Activated naive CD8-positive, alpha-beta T cell (primary cell): ENCODE results near the gene BEAN1.
"Not testable (repeated sequence)": the region's sequence is repeated elsewhere in the genome, so short reads cannot be mapped to it uniquely, and the experiment has no call there.

Experiments
- H3K27ac Mint-ChIP-seq: one replicate; pipeline ENCODE4 v1.8.0; 2021; ENCODE audit warnings: mixed read lengths
- H3K27me3 Mint-ChIP-seq: one replicate; pipeline ENCODE4 v1.8.0; 2021; ENCODE audit warnings: mixed read lengths
- H3K36me3 Mint-ChIP-seq: one replicate; pipeline ENCODE4 v1.8.0; 2021; ENCODE audit warnings: mixed read lengths
- H3K4me1 Mint-ChIP-seq: one replicate; pipeline ENCODE4 v1.8.0; 2021; ENCODE audit warnings: low read depth, mixed read lengths
- H3K4me3 Mint-ChIP-seq: one replicate; pipeline ENCODE4 v1.8.0; 2021; ENCODE audit warnings: mild to moderate bottlenecking, mixed read lengths
- H3K9me3 Mint-ChIP-seq: one replicate; pipeline ENCODE4 v1.8.0; 2021; ENCODE audit warnings: low read depth, mixed read lengths

BEAN1 gene

DNA sequence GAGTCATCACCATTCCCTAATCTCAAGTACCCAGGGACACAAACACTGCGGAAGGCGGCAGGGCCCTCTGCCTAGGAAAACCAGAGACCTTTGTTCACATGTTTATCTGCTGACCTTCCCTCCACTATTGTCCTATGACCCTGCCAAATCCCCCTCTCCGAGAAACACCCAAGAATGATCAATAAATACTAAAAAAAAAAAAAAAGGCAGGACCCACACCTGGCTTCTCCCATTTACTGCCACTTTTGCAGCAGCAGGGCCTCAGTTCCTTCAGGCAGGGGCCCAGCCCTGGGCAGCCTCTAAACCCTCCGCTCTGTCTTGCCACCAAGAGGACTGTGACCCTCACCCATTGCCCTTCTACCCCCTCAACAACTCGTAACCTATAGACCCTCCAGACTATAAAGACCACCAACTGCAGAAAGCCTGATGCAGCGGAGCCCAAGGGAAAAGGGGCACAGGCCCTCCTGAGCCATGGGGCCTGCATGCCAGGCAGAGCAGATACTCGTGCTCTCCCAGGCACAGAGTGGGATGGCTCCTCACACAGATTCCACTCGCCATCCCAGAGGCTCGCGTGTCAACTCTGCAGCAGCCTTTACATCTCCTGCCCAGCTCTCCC lies 88.0 kb downstream of the BEAN1 start:
- Mint-ChIP-seq H3K4me1 (peaks cover 48% of the 10 kb centered on the region), H3K27ac (peak overlapping the region; percentile 46), H3K4me3 (peak overlapping the region; percentile 38)
- H3K36me3 Mint-ChIP-seq, H3K9me3 Mint-ChIP-seq, H3K27me3 Mint-ChIP-seq: not testable (repeated sequence)

GRCh38 chr16:66515596-66516508 lies 88.8 kb downstream of the BEAN1 start:
- Mint-ChIP-seq H3K4me3 (peak overlapping the region; percentile 78), H3K36me3 (peaks cover 2% of the 10 kb centered on the region), H3K27ac (peak overlapping the region; percentile 95), H3K4me1 (peaks cover 56% of the 10 kb centered on the region), H3K27me3 (no peaks in the 10 kb centered on the region), H3K9me3 (no peaks in the 10 kb centered on the region)

GRCh38 chr16:66516509-66516807 lies 89.4 kb downstream of the BEAN1 start:
- peak overlapping the region; percentile 95 for H3K27ac Mint-ChIP-seq
- peak overlapping the region; percentile 78 for H3K4me3 Mint-ChIP-seq
- peaks cover 2% of the 10 kb centered on the region for H3K36me3 Mint-ChIP-seq
- H3K4me1 Mint-ChIP-seq: peaks cover 62% of the 10 kb centered on the region
- H3K27me3 Mint-ChIP-seq: no peaks in the 10 kb centered on the region
- no peaks in the 10 kb centered on the region for H3K9me3 Mint-ChIP-seq

DNA sequence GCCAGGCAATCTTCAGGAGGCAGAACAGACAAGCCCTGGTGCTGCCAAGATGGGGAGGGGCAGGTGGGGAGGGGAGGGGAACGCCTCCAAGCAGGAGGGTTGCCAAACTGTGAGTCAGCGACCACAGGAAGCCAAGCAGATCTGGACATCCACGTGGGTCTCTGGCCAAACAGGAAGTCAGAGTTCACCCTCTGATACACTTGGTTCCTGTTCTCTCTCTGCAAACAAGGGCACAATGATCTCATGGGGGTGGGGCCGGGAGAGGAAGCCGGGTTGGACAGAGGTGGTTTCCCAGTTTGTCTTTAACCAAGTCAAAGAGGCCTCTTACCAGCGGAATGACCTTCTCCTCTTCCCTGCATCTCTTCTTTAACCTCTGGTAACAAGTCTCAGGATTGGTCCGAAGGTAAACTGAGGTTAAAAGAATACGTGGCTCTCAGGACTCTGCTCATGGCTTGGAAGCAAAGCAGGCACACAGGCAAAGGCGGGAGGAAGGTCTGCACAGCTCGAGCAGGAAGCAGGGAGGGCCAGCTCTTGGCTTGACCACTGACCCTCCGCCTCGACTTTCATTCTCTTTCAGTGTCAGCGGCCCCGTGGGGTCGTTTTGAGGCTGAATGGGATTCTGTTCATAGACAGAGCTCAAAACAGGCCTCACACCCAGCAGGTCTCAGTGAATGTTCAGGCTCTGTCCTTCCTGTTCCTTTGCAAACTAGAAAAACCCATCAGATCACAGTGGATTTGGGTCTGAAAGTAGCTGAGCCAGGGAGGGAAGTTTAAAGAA lies 89.9 kb downstream of the BEAN1 start:
- H3K4me3 Mint-ChIP-seq: peak overlapping the region; percentile 78
- no peaks in the 10 kb centered on the region for H3K9me3 Mint-ChIP-seq
- peak overlapping the region; percentile 95 for H3K27ac Mint-ChIP-seq
- H3K27me3 Mint-ChIP-seq: no peaks in the 10 kb centered on the region
- H3K4me1 Mint-ChIP-seq: peaks cover 65% of the 10 kb centered on the region
- no peaks in the 10 kb centered on the region for H3K36me3 Mint-ChIP-seq

DNA sequence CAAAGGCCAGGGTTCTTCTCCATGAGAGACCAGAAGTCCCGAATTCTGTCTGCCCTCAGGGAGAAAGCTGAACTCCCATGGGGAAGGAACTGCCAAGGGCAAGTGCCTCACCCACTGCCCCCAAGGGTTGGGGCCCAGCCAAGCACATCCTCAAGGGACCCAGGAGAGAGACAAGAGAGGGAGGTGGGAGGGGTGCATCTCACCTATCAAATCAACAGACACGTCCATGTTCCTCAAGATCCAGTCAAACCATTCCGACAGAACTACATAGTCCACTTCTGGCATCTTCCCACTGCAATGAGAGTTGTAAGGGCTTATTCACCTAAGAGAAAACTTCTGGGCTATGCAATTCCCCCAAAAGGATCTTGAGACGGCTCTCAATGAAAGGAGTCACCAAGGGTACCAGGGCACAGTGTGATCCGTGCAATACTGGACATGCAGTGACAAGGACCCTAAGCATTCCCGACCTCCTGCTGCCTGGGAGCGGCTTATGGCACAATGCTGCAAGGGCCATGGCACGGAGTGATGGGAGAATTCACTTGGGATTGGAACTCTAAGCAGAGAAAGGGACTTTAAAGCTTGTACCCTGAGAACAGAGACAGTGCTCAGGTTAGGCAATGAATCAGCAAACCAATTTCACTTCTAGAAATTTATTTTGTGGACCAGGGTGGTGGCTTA lies 90.6 kb downstream of the BEAN1 start:
- Mint-ChIP-seq H3K36me3 (no peaks in the 10 kb centered on the region), H3K27me3 (no peaks in the 10 kb centered on the region), H3K9me3 (no peaks in the 10 kb centered on the region), H3K4me1 (peaks cover 70% of the 10 kb centered on the region), H3K27ac (peak overlapping the region; percentile 95), H3K4me3 (peak overlapping the region; percentile 78)

DNA sequence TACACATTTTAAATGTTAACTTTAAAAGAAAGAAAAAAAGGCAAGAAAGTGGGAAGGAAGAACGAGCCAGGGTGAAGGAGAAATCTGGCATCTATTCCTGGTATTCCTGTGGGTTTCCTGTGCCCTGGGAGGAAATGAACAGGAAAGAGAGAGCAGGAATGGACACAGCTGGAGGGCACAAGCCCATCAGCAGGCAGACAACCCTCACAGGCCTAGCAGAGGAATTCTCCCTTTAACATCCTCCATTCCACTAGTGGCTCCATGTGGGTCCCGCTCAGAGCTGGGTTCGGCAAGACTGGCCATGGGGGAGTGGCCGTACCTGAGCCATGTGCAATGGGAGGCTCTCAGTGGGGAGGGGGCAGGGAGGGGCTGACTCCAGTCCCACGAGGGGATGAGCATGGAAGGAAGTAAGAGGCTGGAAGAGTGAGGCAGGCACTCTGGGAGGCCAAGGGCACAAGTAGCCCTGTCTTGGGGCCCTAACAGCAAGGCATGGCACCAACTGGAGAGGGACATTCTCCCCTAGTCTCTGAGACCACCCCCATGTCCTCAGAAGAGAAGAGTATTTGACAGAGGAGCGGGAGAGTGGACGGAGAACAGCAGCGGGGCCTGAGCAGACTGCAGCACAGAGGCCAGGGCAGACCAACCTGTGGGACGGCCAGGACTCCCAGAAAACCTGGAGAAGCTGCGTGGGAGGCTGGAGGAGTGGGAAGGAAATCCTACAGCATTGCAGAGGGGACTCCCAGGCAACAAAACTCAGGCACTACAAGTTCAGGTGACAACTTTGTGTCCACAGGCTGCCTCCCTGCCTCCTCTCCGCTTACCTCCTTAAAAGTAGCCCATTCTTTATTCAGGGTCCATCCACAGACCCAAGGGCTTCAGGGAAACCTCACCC lies 92.6 kb downstream of the BEAN1 start:
- Mint-ChIP-seq H3K27me3 (no peaks in the 10 kb centered on the region), H3K27ac (no peak overlapping the region), H3K9me3 (no peaks in the 10 kb centered on the region), H3K36me3 (no peaks in the 10 kb centered on the region), H3K4me3 (no peak overlapping the region), H3K4me1 (peaks cover 86% of the 10 kb centered on the region)

GRCh38 chr16:66520406-66521170 lies 93.5 kb downstream of the BEAN1 start:
- peak overlapping the region; percentile 13 for H3K27ac Mint-ChIP-seq
- peaks cover under 1% of the 10 kb centered on the region for H3K36me3 Mint-ChIP-seq
- H3K4me3 Mint-ChIP-seq: peak overlapping the region; percentile 17
- no peaks in the 10 kb centered on the region for H3K9me3 Mint-ChIP-seq
- H3K4me1 Mint-ChIP-seq: peaks cover 89% of the 10 kb centered on the region
- no peaks in the 10 kb centered on the region for H3K27me3 Mint-ChIP-seq

- peak overlapping the region; percentile 81 for H3K4me3 Mint-ChIP-seq
- H3K4me1 Mint-ChIP-seq: peaks cover 87% of the 10 kb centered on the region
- H3K36me3 Mint-ChIP-seq: peaks cover 4% of the 10 kb centered on the region
- no peaks in the 10 kb centered on the region for H3K27me3 Mint-ChIP-seq
- no peaks in the 10 kb centered on the region for H3K9me3 Mint-ChIP-seq
- peak overlapping the region; percentile 94 for H3K27ac Mint-ChIP-seq
Measured at GRCh38 chr16:66521252-66521713, 94.2 kb downstream of the BEAN1 start.

- Mint-ChIP-seq H3K27ac (peak overlapping the region; percentile 94), H3K27me3 (no peaks in the 10 kb centered on the region), H3K9me3 (no peaks in the 10 kb centered on the region), H3K4me1 (peaks cover 78% of the 10 kb centered on the region), H3K4me3 (peak overlapping the region; percentile 81), H3K36me3 (peaks cover 4% of the 10 kb centered on the region)
Measured at GRCh38 chr16:66521951-66522771, 95.1 kb downstream of the BEAN1 start.

- peaks cover 4% of the 10 kb centered on the region for H3K36me3 Mint-ChIP-seq
- H3K4me3 Mint-ChIP-seq: peak overlapping the region; percentile 87
- peaks cover 69% of the 10 kb centered on the region for H3K4me1 Mint-ChIP-seq
- H3K27ac Mint-ChIP-seq: peak overlapping the region; percentile 94
- no peaks in the 10 kb centered on the region for H3K27me3 Mint-ChIP-seq
- H3K9me3 Mint-ChIP-seq: no peaks in the 10 kb centered on the region
Measured at GRCh38 chr16:66522816-66523590, 95.9 kb downstream of the BEAN1 start.

DNA sequence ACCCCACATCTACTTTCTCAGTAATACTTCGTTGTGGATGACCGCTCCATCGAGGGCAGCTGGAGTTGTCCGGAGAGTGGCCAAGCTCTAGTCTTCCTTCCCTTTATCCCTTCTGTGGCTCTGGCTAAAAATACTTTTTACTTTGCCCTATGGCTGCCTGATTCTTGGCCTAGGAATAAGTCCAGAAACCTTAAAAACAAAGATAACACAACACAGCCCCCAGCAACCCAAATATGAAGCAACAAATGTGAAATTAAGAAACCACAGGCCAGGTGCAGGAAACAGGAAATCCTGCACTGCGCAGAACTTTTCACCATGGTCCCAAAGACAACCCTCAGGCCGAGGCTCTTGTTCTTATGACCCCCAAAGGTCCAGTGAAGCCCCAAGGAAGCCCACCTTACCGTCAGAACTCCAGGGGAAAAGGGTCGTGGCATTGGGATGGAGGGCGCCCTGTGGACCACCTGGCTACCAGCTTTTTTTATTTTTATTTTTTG lies 96.8 kb downstream of the BEAN1 start:
- peaks cover 69% of the 10 kb centered on the region for H3K4me1 Mint-ChIP-seq

GRCh38 chr16:66524601-66525164 lies 97.6 kb downstream of the BEAN1 start:
- Mint-ChIP-seq H3K36me3 (peaks cover 5% of the 10 kb centered on the region), H3K4me1 (peaks cover 66% of the 10 kb centered on the region), H3K4me3 (peak overlapping the region; percentile 44), H3K27ac (peak overlapping the region; percentile 50), H3K27me3 (no peaks in the 10 kb centered on the region), H3K9me3 (no peaks in the 10 kb centered on the region)

More for the DNA sequence above, 96.8 kb downstream of the BEAN1 start:
- H3K4me3 Mint-ChIP-seq: peak overlapping the region; percentile 87
- peaks cover 4% of the 10 kb centered on the region for H3K36me3 Mint-ChIP-seq
- peak overlapping the region; percentile 91 for H3K27ac Mint-ChIP-seq
- no peaks in the 10 kb centered on the region for H3K9me3 Mint-ChIP-seq
- no peaks in the 10 kb centered on the region for H3K27me3 Mint-ChIP-seq
